PFSK-1 (cell line): ENCODE data around the gene SAMD11.

ENCODE experiments used
- POLR2AphosphoS5 ChIP-seq: IDR thresholded peaks from 2 replicates; pipeline ENCODE4 v1.6.1; 2012; ENCODE audit warnings: low read depth, mild to moderate bottlenecking, control low read depth, low read length, moderate library complexity
- REST ChIP-seq, 2 experiments: IDR thresholded peaks; 2 replicates each; pipeline versions ENCODE4 v1.6.1 to v1.8.0; 2011 to 2012; ENCODE audit warnings: low read depth in 2 of 2, low read length in 2 of 2, control low read depth in 1 of 2, inconsistent platforms in 1 of 2, mild to moderate bottlenecking in 1 of 2, moderate library complexity in 1 of 2; ENCODE audit not compliant: insufficient read depth in 1 of 2
- SIN3A ChIP-seq: IDR thresholded peaks from 2 replicates; pipeline ENCODE4 v1.6.1; 2012; ENCODE audit warnings: mild to moderate bottlenecking, low read length, moderate library complexity, borderline replicate concordance; ENCODE audit not compliant: insufficient read depth
- TAF1 ChIP-seq: IDR thresholded peaks from 2 replicates; pipeline ENCODE4 v1.6.1; 2012; ENCODE audit warnings: low read length, control low read depth, borderline replicate concordance; ENCODE audit not compliant: insufficient read depth

DNA sequence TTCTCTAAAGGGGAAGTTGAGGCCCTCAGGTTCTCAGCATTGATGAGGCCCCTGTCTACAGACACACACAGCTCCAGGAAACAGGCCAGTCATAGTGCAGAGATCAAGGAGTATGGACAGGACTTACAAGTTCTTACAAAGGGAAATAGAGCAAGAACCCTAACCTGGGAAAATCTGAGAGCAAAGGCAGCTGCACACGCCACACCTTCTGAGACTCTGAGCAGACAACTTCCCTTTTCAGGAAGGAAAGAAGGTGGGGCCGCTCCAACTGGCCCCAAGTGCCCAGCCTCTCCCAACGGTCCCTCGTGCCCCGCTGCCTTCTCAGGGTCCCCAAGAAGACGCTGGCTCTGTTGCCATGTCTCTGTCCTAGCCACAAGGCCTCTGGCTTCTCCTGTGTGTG lies 31.8 kb downstream of the SAMD11 start:
- TF ChIP-seq TAF1 (no peak), POLR2AphosphoS5 (no peak), REST (IDR thresholded peaks at IDR 0.05; ENCODE audit: insufficient read depth in 1 of 2, low read depth in 2 of 2, low read length in 2 of 2) (no peak), SIN3A (no peak)
